GM21423 (cell line): ENCODE data around the gene ZNRD2.
"Not testable (repeated sequence)": the region's sequence is repeated elsewhere in the genome, so short reads cannot be mapped to it uniquely, and the experiment has no call there.

Experiments
- ATAC-seq: cut with Tn5 transposase; IDR thresholded peaks from one replicate; pipeline ENCODE4 v1.9.1; 2021; ENCODE audit warnings: mild to moderate bottlenecking, moderate library complexity; ENCODE audit not compliant: unreplicated experiment

The ZNRD2 gene, protein sequence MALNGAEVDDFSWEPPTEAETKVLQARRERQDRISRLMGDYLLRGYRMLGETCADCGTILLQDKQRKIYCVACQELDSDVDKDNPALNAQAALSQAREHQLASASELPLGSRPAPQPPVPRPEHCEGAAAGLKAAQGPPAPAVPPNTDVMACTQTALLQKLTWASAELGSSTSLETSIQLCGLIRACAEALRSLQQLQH

DNA sequence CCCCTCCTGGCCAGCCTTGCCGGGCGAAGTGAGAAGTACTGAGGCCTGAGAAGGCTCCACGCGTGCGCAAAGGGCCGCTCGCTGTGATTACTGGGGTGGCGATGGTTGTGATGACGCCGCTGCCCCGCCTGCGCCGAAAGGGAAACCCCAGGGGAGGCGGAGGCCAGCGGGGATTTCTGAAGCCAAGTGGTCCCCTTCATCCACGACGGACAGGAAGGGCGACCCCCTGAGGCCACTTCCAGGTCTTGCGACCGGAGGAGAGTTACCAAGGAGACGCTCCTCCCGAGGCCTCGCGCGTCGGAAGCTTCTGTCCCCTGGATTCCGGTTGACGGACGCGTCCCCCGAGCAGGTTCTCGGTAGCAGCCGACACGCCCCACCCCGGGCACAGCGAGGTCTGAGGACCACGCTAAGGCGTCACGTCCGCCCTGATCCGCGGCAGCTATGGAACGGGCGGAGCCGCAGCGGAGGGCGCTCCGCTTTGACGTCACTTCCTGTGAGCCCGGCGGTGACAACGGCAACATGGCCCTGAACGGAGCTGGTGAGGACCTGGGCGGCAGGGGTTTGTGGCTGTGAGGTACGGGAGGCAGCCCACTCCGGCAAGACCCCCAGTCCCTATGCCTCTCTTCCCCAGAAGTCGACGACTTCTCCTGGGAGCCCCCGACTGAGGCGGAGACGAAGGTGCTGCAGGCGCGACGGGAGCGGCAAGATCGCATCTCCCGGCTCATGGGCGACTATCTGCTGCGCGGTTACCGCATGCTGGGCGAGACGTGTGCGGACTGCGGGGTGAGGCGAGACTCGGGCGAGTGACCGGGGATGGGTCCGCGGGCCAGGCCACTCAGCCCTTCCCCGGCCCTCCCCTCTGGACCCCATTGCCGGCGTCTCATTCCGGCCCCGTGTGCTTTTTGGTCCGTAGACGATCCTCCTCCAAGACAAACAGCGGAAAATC, at the start of gene ZNRD2:
Gene ZNRD2, plus strand, starts transcription at position 505 of the 946 bp plus-strand sequence. Its CDS starts 15 bp downstream, at position 520.
- ATAC-seq: peak; percentile 54

- not testable (repeated sequence) for ATAC-seq
Measured at GRCh38 chr11:65521777-65522521, 48.3 kb upstream of the ZNRD2 start.

DNA sequence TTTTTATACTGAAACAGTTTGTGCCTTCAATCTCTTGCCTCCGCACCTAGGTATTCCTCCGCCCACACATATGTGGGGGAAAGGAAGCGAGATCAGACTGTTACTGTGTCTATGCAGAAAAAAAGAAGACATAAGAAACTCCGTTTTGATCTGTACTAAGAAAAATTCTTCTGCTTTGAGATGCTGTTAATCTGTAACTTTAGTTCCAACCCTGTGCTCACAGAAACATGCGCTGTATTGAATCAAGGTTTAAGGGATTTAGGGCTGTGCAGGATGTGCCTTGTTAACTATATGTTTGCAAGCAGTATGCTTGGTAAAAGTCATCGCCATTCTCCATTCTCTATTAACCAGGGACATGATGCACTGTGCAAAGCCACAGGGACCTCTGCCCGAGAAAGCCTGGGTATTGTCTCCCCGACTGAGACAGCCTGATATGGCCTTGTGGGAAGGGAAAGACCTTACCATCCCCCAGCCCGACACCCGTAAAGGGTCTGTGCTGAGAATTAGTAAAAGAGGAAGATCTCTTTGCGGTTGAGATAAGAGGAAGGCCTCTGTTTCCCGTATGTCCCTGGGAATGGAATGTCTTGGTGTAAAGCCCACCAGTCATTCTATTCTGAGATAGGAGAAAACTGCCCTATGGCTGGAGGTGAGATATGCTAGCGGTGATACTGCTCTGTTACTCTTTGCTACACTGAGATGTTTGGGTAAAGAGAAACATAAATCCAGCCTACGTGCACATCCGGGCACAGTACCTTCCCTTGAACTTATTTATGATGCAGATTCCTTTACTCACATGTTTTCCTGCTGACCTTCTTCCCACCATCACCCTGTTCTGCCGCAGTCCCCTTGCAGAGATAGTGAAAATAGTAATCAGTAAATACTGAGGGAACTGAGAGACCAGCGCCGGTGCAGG, 47.3 kb upstream of the ZNRD2 start:
- not testable (repeated sequence) for ATAC-seq

DNA sequence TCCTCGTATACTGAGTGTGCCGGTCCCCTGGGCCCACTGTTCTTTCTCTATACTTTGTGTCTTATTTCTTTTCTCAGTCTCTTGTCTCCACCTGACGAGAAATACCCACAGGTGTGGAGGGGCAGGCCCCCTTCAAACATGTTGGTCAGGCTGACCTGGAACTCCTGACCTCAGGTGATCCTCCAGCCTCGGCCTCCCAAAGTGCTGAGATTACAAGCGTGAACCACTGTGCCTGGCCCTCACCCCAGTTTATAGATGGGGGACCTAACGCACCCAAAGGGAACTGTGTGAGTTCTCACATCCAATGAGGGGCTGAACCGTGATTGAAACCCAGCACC, 46.7 kb upstream of the ZNRD2 start:
- ATAC-seq: not testable (repeated sequence)

DNA sequence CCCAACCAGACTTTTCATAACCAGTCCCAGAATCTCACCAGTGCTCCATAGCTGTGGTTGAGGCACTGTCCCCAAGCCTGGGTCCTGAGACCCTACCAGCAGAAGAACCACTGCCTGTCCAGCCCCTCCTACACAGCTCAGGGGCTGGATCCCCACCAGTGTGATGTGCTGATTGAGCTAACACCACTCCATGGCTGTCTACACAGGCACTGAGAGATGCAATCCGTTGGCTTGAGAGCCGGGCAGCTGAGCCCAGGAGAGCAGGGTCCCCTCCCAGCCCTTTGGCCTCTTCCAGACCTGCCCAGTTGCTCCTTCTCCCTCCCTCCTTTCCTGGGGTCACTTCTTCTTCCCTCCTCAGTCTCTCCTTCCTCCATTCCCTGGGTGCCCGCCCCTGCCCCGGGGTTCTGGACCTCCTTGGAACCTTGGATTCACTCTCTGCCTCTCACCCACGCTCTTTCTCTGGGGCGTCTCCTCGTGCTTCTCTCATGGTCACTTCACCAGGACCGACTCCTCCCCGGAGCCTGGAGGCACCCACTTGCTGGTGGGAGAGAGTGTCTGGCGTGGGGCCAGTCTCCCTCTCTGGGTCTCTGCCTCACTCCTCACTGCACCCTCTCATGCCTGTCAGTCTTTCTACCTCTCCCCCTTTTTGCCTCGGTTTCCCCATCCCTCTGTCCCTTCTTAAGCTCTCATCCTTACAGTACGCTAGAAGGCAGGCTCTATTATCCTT, 46.1 kb upstream of the ZNRD2 start:
- ATAC-seq: no peak

GRCh38 chr11:65524741-65525545, 45.3 kb upstream of the ZNRD2 start, which contains the start of gene SCYL1:
SCYL1 (plus strand) TSS chr11:65525083; CDS start chr11:65525154, 71 bp downstream.
- peak; percentile 57 for ATAC-seq

GRCh38 chr11:65525546-65526480, 44.5 kb upstream of the ZNRD2 start:
- ATAC-seq: no peak

DNA sequence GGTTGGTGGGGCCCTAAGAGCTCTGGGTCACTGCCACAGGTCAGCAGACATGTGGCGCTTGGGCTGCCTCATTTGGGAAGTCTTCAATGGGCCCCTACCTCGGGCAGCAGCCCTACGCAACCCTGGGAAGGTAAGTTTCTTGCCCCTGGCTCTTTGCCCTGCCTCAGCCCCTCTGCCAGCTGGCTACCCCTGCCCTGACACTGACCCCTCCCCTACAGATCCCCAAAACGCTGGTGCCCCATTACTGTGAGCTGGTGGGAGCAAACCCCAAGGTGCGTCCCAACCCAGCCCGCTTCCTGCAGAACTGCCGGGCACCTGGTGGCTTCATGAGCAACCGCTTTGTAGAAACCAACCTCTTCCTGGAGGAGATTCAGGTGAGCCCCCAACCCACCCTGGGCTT, 43.5 kb upstream of the ZNRD2 start:
- no peak for ATAC-seq

DNA sequence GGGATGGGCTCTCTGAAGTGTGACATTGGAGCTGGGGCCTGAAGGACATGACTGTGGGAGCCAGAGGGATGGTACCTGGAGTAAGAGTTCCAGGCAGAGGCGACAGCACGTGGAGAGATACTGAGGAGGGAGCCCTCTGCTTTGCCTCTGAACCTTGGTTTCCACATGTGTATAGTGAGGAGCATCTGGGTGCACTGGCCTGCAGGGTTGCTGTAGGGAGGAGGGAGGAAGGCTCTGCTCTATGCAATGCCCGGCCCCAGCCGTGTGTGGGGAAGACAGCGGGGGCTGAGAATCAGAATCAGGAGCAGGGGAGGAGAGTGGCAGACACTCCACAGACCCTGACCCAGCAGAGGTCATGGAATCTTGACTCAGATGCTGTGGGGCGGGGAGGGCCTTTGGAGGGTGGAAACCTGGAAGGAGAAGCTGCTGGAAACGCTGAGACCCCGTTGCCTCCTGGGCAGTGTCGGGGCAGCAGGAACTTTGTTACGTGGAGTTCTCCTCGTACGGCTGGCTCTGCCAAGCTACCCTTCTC, 41.4 kb upstream of the ZNRD2 start:
- ATAC-seq: no peak

DNA sequence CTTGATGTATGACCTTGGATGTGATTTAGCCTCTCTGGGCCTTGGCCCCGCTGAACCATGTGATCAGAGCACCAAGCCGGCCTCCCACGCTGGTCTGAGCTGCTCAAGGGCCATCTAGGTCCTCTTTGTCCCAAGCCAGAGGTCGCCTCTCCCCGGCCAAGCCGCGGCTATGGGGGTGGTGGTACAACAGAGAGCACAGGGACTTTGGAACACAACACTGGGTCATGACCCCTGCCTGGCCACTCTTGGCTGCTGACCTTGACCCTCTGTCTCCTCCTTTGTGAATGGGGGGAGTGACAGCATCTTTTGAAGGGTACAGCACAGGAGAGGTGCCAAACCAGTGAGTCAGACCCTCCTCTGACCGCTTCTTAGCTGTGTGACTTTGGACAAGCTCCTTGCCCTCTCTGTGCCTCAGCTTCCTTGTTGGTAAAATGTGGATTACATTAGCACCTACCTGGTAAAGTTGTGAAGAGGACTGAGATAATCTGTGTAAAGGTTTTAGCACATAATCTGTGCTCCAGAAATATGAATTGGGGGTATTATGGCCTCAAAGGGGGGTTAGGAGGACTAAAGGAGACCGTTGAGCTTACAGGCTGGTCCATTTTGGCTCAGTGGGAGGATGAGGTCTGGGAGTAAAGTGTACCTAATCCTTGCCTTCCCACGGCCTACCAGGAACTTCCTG, 40.7 kb upstream of the ZNRD2 start:
- ATAC-seq: no peak

- no peak for ATAC-seq
Measured at GRCh38 chr11:65530157-65530496, 40.1 kb upstream of the ZNRD2 start.

- no peak for ATAC-seq
Measured at GRCh38 chr11:65532388-65533064, 37.8 kb upstream of the ZNRD2 start.

GRCh38 chr11:65535102-65535501, 35.2 kb upstream of the ZNRD2 start:
- no peak for ATAC-seq

DNA sequence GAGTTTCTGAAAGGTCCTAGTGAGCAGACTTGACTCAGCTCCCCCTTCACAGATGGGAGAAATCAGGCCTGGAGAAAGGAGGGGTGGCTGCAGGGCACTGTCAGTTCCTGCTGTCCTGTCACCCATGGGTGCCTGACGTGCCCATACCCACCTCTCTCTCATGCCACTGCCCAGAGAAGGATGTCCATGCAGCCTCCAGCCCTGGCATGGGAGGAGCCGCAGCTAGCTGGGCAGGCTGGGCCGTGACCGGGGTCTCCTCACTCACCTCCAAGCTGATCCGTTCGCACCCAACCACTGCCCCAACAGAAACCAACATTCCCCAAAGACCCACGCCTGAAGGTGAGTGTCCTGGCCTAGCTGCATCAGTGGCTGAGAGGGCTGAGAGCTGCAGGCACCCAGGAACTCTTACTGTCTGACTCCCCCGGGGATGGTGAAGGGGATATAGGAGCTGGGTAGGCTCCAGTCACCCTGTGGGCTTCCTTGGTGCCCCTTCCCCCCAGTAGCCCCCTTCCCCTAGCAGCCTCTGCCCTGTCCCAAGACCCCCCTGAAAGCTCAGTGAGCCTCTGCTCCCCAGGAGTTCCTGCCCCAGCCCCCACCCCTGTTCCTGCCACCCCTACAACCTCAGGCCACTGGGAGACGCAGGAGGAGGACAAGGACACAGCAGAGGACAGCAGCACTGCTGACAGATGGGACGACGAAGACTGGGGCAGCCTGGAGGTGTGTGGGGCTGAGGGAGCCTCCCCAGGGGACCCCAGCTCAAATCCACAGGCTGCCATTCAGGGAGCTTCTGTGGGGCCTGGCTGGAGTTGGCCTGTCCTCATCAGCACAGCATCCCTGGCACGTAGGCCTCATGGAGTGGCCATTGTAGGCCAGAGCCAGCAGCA, 33.6 kb upstream of the ZNRD2 start:
- no peak for ATAC-seq

GRCh38 chr11:65537296-65537597, 33.0 kb upstream of the ZNRD2 start:
- no peak for ATAC-seq
